GM13977 (cell line): Measurements from ENCODE around the gene C7orf25.

Experiments used
- DNase-seq: peaks from one replicate; pipeline ENCODE4 v3.0.0; 2012; ENCODE audit warnings: low spot score
- CTCF ChIP-seq: IDR thresholded peaks from 2 replicates; pipeline ENCODE4 v1.5.1; 2012; ENCODE audit warnings: mild to moderate bottlenecking, control low read depth; ENCODE audit not compliant: insufficient read depth; ENCODE audit errors: extremely low read depth, missing control alignments
- in situ Hi-C: fragments of 300-500 bp; cut with MboI; formaldehyde crosslinking; loops from one replicate; pipeline ENCODE4 v1.12.0; 2022; ENCODE audit warnings: low sequenced_read_pairs, low pct_unique_long_range_greater_than_20kb, mixed read lengths, inconsistent platforms; ENCODE audit not compliant: unreplicated experiment

The C7orf25 gene

GRCh38 chr7:42869131-42870020, 42.5 kb downstream of the C7orf25 start:
- DNase-seq, result peak; percentile 65
- no peak for TF ChIP-seq CTCF
- in situ Hi-C loops, result no loop called here

GRCh38 chr7:42868480-42868879, 43.4 kb downstream of the C7orf25 start:
- TF ChIP-seq CTCF, result no peak
- in situ Hi-C loops, result no loop called here
- DNase-seq, result no peak
